ENCODE measurements around the gene ROGDI.

ROGDI gene

DNA sequence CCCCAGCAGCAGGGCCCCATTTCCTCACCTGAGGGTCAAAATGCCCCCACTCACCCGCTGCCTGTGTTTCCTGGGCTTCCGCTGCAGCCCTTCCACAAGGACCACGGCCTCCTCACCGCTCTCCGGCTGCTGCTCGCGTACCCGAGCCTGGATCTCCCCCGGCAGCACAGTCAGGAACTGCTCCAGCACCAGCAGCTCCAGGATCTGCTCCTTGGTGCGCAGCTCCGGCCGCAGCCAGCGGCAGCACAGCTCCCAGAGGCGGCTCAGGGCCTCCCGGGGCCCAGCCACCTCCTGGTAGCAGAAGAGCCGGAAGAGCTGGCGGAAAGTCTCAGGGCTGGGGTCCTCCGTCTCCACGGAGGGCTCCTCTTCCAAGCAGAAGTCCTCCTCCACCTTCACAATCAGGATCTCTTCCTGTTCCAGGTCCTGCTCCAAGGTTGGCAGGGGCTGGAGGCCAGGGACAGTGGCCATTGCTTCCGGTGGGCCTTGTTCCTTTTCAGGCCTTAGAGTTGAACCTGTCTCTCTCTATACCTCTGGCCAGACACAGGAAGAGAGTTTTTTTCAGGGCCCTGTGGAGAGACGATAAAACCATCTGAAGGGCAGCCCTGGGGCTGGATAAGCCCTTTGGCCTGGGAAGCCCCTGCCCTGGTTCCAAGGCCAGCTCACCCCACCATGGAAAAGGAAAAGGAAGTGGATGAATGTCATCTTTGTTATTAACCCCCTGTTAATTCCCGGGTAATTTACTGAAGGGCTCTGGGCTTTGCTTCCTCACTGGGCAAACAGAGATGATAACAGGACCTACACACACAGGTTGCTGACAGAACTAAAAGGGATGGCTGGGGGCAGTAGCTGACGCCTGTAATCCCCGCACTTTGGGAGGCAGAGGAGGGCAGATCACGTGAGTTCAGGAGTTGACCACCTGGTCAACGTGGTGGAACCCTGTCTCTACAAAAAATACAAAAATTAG lies 36.6 kb downstream of the ROGDI start:
- DNase-seq = no peak

DNA sequence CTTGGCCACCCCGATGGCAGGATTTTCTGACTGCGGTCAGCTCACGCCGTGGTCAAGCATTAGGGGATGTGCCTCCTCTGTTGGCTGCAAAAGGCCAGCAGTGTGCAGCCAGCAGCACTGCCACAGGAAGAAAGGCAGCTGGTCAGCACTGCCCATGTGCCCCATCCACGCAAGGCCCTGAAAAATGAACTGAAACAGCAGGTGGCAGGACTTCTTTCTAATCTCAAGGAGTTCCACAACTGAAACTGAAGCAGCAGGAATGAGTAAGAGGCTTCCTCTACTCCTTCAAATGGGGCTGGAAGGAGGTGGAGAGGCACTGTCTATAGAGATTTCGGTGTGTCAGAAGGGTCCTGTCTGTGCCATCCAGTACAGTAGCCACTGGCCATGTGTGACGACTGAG lies 38.6 kb downstream of the ROGDI start:
- no peak for DNase-seq

DNA sequence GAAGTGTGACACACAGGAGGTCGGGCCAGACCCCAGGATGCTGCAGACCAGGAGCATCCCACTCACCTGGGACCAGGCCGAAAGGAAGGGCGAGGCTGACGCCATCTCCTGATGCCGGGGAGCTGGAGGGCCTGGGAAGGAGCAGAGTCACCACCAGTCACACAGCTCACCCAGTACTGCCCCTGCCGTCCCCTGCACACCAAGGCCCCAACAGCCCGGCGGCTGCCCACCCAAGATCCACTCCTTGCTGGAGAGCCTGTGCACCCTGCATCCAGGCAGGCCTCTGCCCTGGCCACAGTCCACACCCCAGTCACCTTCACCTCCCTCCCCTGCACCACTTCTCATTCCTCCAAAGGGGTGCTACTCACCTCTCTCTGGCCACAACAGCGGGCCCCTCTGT lies 40.2 kb downstream of the ROGDI start:
- DNase-seq = no peak

DNA sequence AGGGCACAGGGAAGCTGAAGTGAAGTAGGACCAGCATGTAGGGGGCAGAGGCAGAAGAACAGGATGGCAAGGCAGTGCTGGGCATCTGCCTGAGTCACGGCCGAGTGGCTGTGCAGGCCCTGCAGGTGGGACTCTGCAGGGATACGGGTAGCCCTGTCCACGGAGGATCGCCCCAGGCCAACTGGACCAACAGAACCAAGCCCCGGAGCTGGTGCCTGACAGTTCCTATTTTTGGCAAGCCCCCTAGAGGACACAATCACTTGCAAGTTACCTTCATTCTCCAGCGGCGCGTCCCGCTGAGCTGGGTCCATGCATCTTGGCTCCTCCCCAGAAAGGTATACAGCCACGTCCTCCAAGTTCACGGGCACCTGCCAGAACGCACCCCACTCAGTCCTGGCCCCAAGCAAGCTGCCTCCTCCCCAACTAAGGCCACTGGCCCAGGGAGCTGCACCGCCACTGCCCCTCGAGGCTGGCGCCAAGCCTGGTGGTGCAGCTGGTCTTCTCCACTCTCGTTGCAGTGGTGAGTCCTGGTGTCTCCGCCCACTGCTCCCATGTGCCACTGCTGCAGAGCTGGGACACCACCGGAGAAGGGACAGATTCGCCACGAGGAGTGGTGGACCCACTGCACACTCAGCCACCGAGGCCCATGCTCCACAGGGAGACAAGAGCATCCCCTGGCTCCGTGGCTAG lies 42.1 kb downstream of the ROGDI start:
- no peak for DNase-seq

DNA sequence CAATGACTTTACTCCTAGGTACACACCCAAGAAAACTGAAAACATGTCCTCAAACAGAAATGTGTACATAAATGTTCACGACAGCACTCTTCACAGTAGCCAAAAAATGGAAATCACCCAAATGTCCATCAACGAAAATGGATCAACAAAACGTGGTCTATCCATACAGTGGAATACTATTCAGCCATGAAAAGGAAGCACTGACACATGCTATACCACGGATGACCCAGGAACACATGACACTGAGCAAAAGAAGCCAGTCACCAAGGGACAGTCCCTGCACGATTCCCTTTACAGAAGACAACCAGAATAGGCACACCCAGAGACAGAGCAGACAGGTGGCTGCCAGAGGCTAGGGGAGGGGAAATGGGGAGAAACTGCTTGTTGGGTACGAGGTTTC lies 46.7 kb downstream of the ROGDI start:
- DNase-seq = no peak

DNA sequence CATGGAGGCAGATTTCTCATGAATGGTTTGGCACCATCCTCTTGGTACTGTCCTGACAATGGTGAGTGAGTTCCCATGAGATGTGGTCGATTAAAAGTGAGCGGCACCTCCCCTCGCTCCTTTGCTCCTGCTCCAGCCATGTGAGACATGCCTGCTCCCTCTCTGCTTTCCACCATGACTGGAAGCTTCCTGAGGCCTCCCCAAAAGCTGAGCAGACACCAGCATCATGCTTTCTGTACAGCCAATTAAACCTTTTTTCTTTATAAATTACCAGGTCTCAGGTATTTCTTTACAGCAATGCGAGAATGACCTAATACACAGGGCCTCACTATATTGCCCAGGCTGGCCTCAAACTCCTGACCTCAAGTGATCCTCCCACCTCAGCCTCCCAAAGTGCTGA lies 47.6 kb downstream of the ROGDI start:
- no peak for DNase-seq

DNA sequence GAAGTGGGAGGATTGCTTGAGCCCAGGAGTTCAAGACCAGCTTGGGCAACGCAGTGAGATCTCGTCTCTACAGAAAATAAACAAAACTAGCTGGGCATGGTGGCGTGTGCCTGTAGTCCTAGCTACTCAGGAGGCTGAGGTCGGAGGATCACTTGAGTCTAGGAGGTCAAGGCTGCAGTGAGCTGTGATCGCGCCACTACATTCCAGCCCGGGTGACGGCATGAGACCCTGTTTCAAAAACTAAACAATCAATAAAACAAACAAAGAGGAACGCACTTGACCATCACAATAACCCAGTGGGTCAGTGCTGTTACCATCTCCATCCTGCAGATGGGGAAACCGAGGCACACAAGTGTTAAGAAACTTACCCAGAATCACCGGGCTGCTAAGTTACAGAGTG lies 49.2 kb downstream of the ROGDI start:
- no peak for DNase-seq

DNA sequence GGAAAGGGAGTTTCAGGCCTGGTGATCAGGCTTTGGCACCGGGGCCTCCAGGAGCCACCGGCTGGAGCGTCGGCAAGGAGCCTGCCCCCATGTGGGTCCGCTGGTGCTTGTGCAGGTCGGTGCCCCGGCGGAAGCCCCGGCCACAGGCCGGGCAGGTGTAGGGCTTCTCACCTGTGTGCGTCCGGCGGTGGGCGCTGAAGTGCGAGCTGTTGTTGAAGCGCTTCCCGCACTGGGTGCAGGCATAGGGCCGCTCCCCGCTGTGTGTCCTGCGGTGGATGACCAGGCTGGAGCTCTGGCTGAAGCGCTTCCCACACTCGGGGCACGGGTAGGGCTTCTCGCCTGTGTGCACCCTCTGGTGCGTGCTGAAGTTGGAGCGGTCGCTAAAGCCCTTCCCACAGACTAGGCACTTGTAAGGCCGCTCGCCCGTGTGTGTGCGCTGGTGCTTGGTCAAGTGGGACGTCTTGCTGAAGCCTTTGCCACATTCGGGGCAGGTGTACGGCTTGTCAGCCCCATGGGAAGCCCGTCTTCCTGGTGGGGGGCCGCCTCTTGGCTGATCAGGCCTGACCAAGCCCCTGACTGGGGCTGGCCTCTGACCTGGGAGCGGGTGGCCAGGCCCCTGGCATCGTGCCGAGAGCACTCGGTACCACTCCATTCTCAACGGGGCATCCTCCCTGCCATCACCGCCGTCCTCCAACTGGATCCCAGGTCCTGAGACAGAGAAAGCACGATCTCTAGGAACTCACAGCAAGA lies 49.9 kb downstream of the ROGDI start:
- no peak for DNase-seq

DNA sequence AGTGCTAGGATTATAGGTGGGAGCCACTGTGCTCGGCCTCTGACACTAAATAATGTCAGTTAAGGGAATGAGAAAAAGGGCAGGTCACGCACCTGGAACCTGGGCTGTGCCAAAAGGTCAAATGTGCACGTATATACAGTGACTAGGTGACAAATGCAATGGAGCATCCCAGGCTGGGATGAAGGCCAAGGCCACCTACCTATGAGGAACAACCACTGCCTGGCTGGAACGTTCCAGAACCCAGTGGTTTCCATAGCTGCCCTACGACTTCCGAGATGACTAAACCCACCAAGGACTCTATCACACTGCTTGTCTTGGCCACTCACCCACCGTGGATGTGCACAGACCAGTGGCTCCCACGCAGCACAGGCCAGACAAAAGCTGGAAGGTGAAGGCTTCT lies 51.5 kb downstream of the ROGDI start:
- no peak for DNase-seq

DNA sequence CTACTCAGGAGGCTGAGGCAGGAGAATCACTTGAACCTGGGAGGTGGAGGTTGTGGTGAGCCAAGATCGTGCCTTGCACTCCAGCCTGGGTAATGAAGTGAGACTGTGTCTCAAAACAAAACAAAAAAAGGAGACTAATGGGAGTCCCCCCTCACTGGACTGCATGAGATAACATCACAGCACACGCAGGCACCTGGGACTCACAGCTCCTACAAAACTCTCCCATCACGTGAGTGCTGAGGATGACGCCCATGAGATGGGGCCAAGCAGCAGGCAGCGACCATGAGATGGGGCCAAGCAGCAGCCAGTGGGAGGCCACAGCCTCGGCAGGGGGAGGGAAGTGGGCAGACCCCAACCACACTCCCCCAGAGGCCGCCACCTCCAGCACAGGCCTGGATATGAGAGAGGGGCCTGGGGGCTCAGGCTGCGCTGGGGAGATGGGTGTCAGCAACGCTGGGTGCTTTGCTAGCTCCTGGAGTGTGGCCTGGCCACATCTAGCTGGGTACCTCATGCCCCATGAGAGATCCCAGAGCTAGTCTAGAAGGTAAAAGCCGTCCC lies 52.7 kb downstream of the ROGDI start:
- DNase-seq = no peak

DNA sequence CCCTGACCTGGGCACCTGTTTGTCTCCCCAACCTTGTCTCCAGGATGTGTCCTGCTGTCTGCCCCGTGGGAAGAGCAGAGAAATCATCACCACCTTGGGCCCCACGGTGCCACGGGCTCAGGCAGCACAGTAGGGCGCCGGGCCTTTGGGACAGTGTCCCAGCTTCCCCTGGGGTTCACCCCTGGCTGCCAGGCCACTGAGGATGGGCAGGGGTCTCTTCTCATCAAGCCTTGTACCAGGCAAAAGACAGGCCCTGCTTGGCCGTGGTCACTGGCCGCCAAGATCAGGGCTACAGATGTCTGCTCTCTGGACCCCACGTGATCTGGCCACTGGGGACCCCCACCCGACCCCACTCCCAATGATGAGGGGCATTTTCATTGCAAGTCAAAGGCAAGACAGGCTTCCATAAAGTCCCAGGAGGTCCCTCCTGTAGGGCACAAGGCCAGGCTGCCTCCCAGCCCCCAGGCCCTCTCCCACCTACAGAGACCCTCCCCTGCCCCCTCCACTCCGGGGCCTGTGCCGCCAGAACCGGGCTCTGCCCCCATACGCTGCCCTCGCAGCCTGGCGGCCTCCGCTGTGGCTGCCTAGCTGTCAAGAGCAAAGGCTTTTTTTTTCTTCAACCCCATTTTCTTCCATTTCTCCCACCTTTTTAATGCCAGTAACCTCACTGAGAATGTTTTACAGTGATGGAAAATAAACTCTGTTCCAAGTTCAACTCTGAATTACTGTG lies 53.6 kb downstream of the ROGDI start:
- no peak for DNase-seq

DNA sequence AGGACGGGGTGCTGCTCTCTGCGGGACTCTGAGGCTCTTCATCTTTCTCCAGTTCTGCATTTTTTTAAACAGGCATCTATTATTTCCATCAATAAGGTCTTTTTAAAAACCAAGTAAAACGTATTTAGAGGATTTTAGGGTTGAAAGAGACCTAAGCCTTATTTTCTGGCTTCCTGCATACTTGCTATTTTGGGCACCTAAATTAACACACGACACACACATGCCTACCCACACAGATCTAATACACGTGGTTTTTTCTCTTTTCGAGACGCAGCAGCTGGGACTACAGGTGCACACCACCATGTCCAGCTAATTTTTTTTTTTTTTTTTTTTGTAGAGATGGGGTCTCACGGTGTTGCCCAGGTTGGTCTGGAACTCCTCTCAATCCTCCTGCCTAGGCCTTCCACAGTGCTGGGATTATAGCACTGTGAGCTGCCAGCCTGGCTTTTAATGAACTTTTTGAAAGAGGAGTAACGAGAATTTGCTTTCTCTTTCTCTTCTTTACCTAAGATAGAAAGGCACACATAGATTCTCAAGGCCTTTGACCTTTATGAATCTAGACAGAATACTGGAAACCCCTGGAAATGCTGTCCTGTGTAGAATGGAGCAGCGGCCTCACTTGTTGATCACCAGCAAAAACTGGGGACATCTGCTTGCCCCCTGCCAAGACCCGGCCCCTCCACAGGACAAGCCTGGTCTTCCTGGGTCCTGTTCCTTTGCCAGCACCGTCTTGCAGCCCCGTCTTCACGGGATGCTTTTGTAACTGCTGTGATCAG lies 54.3 kb downstream of the ROGDI start:
- DNase-seq = no peak

DNA sequence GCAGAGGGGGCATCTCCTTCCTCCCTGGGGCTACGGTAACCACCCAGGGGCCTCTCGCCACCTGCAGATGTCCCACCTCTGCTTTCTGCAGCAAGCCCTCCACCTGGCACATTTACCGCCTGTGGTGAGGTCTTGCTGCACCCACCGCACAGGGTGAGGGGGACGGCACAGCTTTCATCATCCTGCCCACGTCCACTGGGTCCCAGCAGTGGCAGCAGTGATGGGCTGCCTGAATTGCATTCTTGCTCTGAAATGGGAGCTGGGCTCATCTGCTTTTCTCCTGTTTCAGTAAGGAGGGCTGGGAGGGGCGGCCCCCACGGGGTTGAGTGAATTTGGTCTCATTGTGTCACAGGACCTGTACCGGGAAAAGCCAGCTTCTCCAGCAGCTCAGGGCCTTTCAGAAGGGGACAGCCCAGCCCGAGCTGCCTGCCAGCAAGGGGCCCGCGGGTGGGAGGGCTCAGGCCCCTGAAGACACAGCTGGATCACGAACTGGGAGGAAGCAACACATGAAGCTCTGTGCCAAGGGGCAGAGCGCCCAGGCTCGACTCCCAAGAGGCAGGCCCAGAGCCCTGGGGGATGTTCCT lies 55.4 kb downstream of the ROGDI start:
- no peak for DNase-seq
